WTC11 (cell line): ENCODE data around the gene MNAT1. TPM values are rescaled to one million over a fixed set of nuclear protein-coding genes. Genes with fewer than 3 reads are reported as not detected.
A peak's percentile ranks its signal among the peaks of the same experiment; 100 is the strongest.

Experiments
- ATAC-seq: fragments of 200-7000 bp; cut with Tn5 transposase; 2 replicates; pipeline ENCODE4 v1.10.0; 2021; ENCODE audit warnings: mild to moderate bottlenecking, moderate library complexity
- CTCF ChIA-PET: fragments of 300-600 bp; sonication (Branson Sonifier 250); formaldehyde crosslinking; loops from one replicate; lab custom pipeline; 2021; ENCODE audit warnings: antibody characterized with exemption; lab: Charles Lee
- POLR2A ChIA-PET: fragments of 350-600 bp; sonication (Branson Sonifier 250); formaldehyde crosslinking; loops from one replicate; lab custom pipeline; 2021; ENCODE audit warnings: antibody characterized with exemption; lab: Charles Lee
- DNase-seq: peaks from one replicate; pipeline ENCODE4 v3.0.0; 2021; ENCODE audit warnings: low spot score
- H3K27ac Mint-ChIP-seq: 2 replicates; pipeline ENCODE4 v1.8.0; 2021; ENCODE audit warnings: mixed read lengths
- H3K27me3 Mint-ChIP-seq: 2 replicates; pipeline ENCODE4 v1.8.0; 2021; ENCODE audit warnings: low read depth, mild to moderate bottlenecking, moderate library complexity, mixed read lengths
- H3K36me3 Mint-ChIP-seq: 2 replicates; pipeline ENCODE4 v1.8.0; 2021; ENCODE audit warnings: mixed read lengths
- H3K4me1 Mint-ChIP-seq: 2 replicates; pipeline ENCODE4 v1.8.0; 2022; ENCODE audit warnings: mixed read lengths
- H3K4me3 Mint-ChIP-seq: 2 replicates; pipeline ENCODE4 v1.8.0; 2021; ENCODE audit warnings: mild to moderate bottlenecking, moderate library complexity, mixed read lengths
- H3K9me3 Mint-ChIP-seq: 2 replicates; pipeline ENCODE4 v1.8.0; 2021; ENCODE audit warnings: mixed read lengths
- AR ChIP-seq: fragments of 250-450 bp; sonication (Bioruptor Pico); IDR thresholded peaks from 2 replicates; pipeline ENCODE4 v1.9.0; 2021; ENCODE audit warnings: mild to moderate bottlenecking
- ATF6 ChIP-seq: sonication (generic); formaldehyde crosslinking; IDR thresholded peaks from 2 replicates; pipeline ENCODE4 v1.8.1; 2023; ENCODE audit warnings: mild to moderate bottlenecking, missing genetic modification reagents
- EMX1 ChIP-seq: fragments of 250-450 bp; sonication (Bioruptor Pico); IDR thresholded peaks from 2 replicates; pipeline ENCODE4 v1.8.0; 2021; ENCODE audit warnings: mild to moderate bottlenecking
- FOXJ3 ChIP-seq: sonication (generic); formaldehyde crosslinking; IDR thresholded peaks from 2 replicates; pipeline ENCODE4 v1.9.0; 2021; ENCODE audit warnings: missing genetic modification reagents, mild to moderate bottlenecking, borderline replicate concordance
- MAX ChIP-seq: sonication (generic); formaldehyde crosslinking; IDR thresholded peaks from 2 replicates; pipeline ENCODE4 v1.8.0; 2022; ENCODE audit warnings: mild to moderate bottlenecking, missing genetic modification reagents
- MYBL2 ChIP-seq: sonication (generic); formaldehyde crosslinking; IDR thresholded peaks from 2 replicates; pipeline ENCODE4 v1.8.1; 2023; ENCODE audit warnings: mild to moderate bottlenecking, moderate library complexity, missing genetic modification reagents
- NFE2L1 ChIP-seq: sonication (generic); formaldehyde crosslinking; IDR thresholded peaks from 2 replicates; pipeline ENCODE4 v1.8.1; 2023; ENCODE audit warnings: missing genetic modification reagents
- NR1H2 ChIP-seq: sonication (generic); formaldehyde crosslinking; IDR thresholded peaks from 2 replicates; pipeline ENCODE4 v1.9.0; 2021; ENCODE audit warnings: mild to moderate bottlenecking, moderate library complexity, missing genetic modification reagents
- NR2C2 ChIP-seq: sonication (generic); formaldehyde crosslinking; IDR thresholded peaks from 2 replicates; pipeline ENCODE4 v1.8.0; 2022; ENCODE audit warnings: mild to moderate bottlenecking, missing genetic modification reagents
- USF1 ChIP-seq: sonication (generic); formaldehyde crosslinking; IDR thresholded peaks from 2 replicates; pipeline ENCODE4 v1.8.0; 2022; ENCODE audit warnings: mild to moderate bottlenecking, missing genetic modification reagents
- ZNF121 ChIP-seq: sonication (generic); formaldehyde crosslinking; IDR thresholded peaks from 2 replicates; pipeline ENCODE4 v1.8.0; 2023; ENCODE audit warnings: missing genetic modification reagents
- ZNF138 ChIP-seq: sonication (generic); formaldehyde crosslinking; conservative IDR thresholded peaks from 2 replicates; pipeline ENCODE4 v1.8.1; 2022; ENCODE audit warnings: mild to moderate bottlenecking, moderate library complexity, missing genetic modification reagents
- total RNA-seq: library from RNA; stranded (reverse); gene quantifications from 3 replicates; pipeline ENCODE4 v1.2.3, GENCODE V29; 2021
- TF ChIP-seq, protein P1 (sequence below): fragments of 250-450 bp; sonication (Bioruptor Pico); conservative IDR thresholded peaks from 2 replicates; pipeline ENCODE4 v1.9.0; 2021; ENCODE audit warnings: mild to moderate bottlenecking
- TF ChIP-seq, protein P2 (sequence below): fragments of 250-450 bp; sonication (Bioruptor Pico); IDR thresholded peaks from 2 replicates; pipeline ENCODE4 v1.9.0; 2021; ENCODE audit warnings: moderate library complexity, mild to moderate bottlenecking, inconsistent platforms, borderline replicate concordance

MNAT1 gene
- total RNA-seq, 1 experiment from 2014 or later = 59.0 TPM

- no peak for TF ChIP-seq USF1
- no peak for TF ChIP-seq ZNF121 (CRISPR knock-in tag)
- TF ChIP-seq, protein P1, sequence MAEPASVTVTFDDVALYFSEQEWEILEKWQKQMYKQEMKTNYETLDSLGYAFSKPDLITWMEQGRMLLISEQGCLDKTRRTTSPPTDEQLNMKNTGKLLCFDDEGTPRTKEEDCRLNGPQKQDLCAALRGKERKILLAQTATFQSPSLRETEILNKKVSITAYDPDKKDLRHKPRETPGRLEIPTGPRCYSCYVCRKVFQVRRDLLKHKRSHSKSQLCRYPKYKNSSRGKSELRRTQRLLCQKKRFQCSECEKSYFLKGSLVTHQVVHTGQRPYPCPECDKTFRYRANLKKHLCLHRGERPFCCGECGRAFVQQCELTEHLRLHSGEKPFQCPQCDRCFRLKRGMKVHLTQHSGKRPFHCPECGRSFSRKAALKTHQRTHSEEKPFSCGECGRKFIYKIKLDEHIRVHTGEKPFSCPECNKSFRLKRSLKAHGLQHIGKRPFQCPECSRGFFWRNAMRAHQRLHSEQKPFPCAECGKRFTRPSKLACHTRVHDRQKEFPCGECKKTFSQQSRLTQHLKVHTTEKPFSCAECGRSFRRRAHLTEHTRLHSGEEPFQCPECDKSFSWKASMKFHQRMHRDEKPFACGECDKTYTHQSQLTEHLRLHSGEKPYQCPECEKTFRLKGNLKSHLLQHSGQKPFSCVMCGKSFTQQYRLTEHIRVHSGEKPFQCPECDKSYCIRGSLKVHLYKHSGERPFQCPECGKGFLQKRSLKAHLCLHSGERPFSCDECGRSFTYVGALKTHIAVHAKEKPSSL (CRISPR knock-in tag) = no peak
- no peak for TF ChIP-seq ATF6 (CRISPR knock-in tag)
- TF ChIP-seq NR1H2 (CRISPR knock-in tag) = no peak
- TF ChIP-seq NR2C2 (CRISPR knock-in tag) = no peak
- no peak for TF ChIP-seq NFE2L1 (CRISPR knock-in tag)
- TF ChIP-seq, protein P2, sequence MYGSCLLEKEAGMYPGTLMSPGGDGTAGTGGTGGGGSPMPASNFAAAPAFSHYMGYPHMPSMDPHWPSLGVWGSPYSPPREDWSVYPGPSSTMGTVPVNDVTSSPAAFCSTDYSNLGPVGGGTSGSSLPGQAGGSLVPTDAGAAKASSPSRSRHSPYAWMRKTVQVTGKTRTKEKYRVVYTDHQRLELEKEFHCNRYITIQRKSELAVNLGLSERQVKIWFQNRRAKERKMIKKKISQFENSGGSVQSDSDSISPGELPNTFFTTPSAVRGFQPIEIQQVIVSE = no peak
- no peak for TF ChIP-seq ZNF138 (CRISPR knock-in tag)
- TF ChIP-seq EMX1 (CRISPR knock-in tag) = no peak
- TF ChIP-seq FOXJ3 (CRISPR knock-in tag) = no peak
- no peak for TF ChIP-seq AR
Measured at GRCh38 chr14:60720391-60720790, 14.2 kb upstream of the MNAT1 start (continued).

- ATAC-seq = no peak
- no peak overlapping the region for H3K27ac Mint-ChIP-seq
- POLR2A ChIA-PET = interaction anchor here (0.6 to 0.7 kb wide), 2 partner anchors 70 to 72 kb away, joined by 3 to 5 read pairs; partner anchors contain the start of gene SIX1
Measured at GRCh38 chr14:60720962-60721325, 13.6 kb upstream of the MNAT1 start.

More at GRCh38 chr14:60720962-60721325, 13.6 kb upstream of the MNAT1 start:
- Mint-ChIP-seq H3K4me3 (peak overlapping the region; percentile 96), H3K9me3 (no peaks in the 10 kb centered on the region), H3K27me3 (no peaks in the 10 kb centered on the region), H3K4me1 (peaks cover 34% of the 10 kb centered on the region), H3K36me3 (peaks cover 30% of the 10 kb centered on the region)
- TF ChIP-seq MAX (CRISPR knock-in tag) (0 out of 2 replicates have a peak, but pooled peaks have one; percentile 10), MYBL2 (CRISPR knock-in tag) (no peak)
- CTCF ChIA-PET = no interaction called here
- no peak for DNase-seq
